DMS 273 treated with DMSO at 0.1 percent for 48 hours (cell line): ENCODE data around the gene HIP1.
"Not testable (repeated sequence)": the region's sequence is repeated elsewhere in the genome, so short reads cannot be mapped to it uniquely, and the experiment has no call there.

Experiments
- DNase-seq: peaks from one replicate; lab custom pipeline; 2025; lab: John Stamatoyannopoulos, UW

The HIP1 gene

DNA sequence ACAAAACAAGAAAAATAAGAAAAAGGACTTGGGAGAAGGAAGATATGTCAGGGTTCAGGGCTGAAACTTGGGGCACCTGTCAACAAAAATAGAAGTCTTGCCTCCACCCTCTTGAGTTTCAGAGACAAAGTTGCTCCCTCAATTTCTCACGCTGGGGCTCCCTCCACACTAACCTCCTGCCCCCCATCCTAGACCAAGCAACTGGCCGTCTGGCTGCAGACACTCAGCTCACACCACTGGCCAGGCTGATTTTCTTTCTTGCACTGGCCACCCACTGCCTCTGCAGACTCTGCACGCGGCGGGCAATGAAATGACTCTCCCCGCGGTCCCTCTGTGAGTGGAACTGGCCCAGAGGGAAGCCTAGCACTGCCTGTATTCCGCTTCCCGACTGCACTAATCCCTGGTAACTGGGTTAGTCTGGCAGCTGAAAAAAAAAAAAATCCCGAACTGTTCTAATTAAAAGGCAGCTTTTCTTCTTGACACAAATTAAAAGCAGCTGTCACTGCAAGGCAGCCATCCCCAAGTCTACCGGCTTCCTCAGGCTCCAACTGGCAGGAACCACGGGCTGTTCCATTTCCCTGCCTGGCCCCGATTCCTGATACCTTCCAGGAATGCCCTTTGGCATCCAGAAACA, 163.1 kb downstream of the HIP1 start:
- DNase-seq: no peak

DNA sequence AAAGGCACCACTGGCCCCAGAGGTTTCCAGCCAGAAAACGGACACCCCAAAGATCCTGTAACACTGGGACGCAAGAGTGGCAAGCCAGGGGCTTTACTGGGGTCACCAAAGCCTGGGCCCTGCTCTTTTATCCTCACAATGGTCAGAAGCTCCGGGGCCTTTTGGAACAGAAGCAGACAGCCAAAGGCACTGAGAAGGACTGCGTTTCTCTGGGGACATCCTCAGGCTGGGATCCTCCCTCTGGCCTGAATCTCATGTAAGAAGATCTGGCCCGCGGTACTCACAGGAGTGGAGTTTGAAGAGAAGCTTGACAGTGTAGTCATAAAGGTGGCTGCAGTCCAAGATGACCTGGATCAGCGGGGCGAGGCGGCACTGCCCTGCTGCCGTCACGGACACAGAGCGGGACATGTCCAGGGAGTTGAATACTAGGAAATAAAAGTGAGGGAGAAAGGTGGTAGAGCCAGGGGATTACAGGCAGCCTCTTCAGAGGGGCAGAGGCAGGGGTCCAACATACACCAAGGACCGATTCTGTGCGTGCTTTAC, 165.2 kb downstream of the HIP1 start:
- DNase-seq: no peak

DNA sequence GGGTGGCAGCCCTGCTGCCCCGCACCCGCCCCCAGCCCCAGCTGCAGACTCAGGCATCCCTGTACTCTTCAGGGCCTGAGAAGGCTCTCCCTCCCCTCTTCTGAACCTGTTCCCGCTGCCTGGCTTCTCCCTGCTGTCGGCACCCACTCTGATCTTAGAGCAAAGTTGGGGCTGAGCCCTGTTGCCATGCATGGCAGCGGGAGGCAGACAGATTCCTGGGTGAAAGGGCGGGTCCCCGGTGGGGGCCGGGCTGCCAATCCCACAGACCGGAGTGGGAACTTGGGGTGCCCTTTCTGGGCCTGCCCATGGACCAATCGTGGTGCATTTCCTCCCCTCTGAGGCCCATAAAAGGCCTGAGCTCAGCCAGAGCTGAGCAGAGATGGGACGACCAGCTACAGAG, 165.9 kb downstream of the HIP1 start:
- DNase-seq: peak; percentile 36

GRCh38 chr7:75572396-75572795, 166.3 kb downstream of the HIP1 start:
- DNase-seq: peak; percentile 76

DNA sequence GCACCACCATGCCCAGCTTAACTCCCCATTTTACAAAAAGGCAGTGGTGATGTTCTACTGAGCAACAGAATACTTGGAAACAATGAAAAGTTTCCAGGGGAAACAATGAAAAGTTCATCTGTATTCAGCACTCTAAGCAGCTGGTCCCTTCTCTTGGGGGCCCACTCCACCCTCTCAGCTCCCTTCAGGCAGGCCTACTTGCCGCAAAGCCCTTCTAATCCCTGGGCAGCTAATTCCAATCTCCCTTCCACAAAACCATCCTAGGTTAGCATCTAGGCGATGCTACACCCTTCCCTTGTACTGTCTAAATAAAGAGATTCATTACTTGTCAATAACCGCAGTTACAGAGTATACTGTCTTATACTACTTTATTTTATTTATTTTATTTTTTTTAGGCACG, 167.5 kb downstream of the HIP1 start:
- DNase-seq: no peak

DNA sequence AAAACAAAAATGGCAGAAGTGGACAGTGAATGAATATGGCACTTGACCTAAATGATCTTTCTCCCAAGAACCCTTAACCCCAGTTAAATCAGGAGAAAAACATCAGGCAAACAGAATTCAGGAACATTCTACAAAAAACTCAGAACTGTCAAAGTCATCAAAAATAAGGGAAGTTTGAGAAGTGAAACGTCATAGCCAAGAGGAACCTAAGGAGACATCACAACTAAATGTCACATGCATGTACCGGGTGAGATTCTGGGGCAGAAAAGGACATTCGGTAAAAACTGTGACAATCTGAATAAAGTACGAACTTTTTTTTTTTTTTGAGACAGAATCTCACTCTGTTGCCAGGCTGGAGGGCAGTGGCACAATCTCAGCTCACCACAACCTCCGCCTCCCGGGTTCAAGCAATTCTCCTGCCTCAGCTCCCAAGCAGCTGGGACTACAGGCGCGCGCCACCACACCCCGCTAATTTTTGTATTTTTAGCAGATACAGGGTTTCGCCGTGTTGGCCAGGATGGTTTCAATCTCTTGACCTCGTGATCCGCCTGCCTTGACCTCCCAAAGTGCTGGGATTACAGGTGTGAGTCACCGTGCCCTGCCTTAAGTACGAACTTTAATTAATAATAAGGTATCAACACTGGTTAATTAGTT, 169.0 kb downstream of the HIP1 start:
- not testable (repeated sequence) for DNase-seq

DNA sequence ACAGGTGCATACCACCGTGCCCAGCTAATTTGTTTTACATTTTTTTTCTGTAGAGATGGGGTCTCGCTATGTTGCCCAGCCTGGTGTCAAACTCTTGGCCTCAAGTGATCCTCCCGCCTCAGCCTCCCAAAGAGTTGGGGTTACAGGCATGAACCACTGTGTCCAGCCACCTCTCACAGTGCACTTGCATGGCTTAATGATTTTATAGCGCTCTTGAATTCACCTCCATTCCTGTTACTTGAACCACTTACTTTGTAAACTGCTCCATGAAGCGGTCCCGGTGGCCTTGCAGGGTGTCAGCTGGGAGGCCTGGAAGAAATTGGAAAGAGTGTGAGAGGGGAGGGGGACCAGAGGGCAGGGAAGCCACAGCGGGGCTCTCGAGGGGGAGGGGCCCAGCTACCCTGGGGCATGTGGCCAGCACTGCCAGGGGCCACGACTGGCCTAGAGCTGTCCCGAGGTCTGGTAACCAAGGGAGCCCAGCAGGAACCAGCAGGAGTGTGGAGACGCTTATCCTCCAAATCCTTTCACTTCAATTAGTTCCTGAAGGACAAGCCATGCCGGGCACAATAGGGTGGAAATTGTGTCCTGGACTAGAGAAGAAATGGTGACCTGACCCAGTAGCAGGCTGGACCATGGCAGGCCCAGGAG, 170.7 kb downstream of the HIP1 start:
- DNase-seq: no peak

DNA sequence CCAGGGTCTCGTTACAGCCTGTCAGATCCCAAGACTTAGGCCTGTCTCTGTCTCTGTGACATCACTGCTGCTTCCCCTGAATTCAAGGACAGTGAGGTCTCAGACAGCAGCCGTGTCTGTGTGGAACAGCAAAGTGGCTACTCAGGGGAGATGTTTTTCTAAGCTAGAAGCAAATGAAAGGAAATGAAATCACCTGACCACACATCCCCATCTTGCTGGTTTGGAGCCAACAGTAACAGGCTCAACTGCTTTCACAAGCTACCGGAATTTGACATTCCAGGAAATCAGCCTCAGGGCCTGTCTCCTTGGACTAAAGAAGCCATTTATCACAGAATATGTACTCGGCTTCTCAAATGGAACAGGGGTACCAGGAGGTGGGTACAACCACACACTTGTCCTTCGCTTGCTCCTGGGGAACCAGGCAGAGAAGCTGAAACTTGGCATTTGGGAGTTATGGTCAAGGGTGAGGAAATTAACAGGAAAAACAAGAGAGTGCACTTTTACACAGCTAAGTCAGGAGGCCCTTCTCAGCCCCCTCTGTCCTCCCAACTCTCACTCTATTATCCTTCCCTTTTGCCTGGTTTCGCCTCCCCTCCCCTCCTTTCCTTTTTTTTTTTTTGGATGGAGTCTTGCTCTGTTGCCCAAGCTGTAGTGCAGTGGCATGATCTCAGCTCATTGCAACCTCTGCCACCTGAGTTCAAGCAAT, 173.5 kb downstream of the HIP1 start:
- DNase-seq: no peak

- DNase-seq: no peak
Measured at GRCh38 chr7:75563171-75563570, 175.6 kb downstream of the HIP1 start.

DNA sequence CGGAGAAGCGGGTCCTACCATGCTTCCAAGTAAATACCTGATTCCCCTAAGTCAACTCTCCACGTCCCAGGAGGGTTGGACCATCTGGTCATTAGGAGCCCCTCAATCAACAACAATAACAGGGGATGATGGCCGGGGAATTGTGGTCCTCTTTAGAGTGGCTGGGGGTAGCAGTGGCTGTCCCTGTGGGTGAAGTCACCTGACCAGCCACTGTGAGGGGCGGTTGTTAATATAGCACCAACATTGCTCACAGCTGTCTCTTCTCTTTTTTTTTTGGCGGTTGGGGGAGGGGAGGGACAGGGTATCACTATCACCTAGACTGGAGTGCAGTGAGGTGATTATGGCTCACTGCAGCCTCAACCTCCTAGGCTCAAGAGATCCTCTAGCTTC, 178.8 kb downstream of the HIP1 start:
- no peak for DNase-seq

DNA sequence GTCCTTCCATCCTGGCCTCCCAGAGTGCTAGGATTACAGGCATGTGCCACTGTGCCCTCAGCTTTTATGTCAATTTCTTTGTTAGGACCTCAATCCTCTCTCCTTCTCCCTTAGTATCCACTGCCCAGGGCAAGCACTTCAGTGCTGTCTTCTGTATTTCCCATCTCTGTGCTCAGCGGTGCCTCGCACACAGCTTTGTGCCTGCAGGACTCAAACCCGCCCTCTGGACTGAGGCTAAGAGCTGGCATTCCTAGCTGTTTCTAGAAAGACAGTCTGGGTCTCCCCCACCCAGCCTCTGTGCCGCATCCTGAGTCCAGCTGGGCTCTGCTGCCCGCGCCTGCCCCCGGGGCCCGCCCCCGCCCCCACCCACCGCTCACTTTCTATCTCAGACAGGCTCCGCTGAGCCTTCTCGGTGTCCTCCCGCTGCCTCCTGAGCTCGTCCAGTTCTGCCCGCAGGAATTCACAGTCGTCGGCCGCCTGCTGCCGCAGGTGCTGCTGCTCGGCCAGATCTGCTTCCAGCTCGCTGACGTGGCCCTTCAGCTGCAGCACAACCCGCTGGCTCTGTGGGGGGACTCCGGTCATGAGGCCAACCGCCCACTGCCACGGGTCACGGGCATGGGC, 179.3 kb downstream of the HIP1 start:
- DNase-seq: no peak

DNA sequence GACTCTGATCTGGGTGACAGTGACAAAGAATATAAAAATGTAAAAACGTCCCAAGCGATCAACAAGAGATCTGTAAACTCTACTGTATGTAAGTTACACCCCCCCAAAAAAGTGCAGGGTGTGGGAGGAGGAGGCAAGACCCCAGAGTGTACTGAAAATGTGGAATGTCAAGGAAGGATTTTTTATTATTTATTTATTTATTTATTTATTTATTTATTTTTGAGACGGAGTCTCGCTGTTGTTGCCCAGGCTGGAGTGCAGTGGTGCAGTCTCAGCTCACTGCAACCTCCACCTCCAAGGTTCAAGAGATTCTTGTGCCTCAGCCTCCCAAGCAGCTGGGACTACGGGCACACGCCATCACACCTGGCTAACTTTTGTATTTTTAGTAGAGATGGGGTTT, 181.9 kb downstream of the HIP1 start:
- not testable (repeated sequence) for DNase-seq

GRCh38 chr7:75555736-75556135, 183.0 kb downstream of the HIP1 start:
- DNase-seq: no peak

- no peak for DNase-seq
Measured at GRCh38 chr7:75546237-75547015, 192.3 kb downstream of the HIP1 start.

DNA sequence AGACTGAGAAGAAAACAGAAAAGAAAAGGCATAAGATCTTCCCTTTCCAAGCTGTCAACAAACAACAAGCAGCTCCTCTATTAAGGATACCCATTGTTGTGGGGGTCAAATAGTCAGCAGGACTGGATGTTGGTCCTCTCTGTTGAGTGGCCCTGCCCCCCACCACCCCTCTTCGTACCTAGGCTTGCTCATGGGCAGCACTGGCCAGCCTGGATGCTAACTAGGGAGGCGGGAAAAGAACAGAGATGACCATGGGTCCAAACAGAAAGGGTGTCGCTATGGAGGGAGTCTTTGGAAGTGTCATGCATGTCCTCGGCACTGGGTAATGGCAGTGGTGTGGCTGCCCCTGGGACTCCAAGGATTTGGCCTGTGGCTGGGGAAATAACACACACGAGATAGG, 201.0 kb downstream of the HIP1 start:
- no peak for DNase-seq

GRCh38 chr7:75536940-75537538, 201.7 kb downstream of the HIP1 start:
- no peak for DNase-seq

- DNase-seq: no peak
Measured at GRCh38 chr7:75536491-75536890, 202.2 kb downstream of the HIP1 start.

- DNase-seq: no peak
Measured at GRCh38 chr7:75534727-75535307, 203.9 kb downstream of the HIP1 start.

- DNase-seq: no peak
Measured at GRCh38 chr7:75533926-75534325, 204.8 kb downstream of the HIP1 start.

GRCh38 chr7:75532639-75533038, 206.1 kb downstream of the HIP1 start:
- DNase-seq: no peak
